Limb (tissue), 2 donors: ENCODE results near the gene FBXO11.
A peak's percentile ranks its signal among the peaks of the same experiment; 100 is the strongest.

Experiments used
- DNase-seq, 2 donors: peaks; one replicate each; pipeline ENCODE4 v3.0.0-alpha.2; 2016; ENCODE audit errors: extremely low spot score in 2 of 2

FBXO11 gene

DNA sequence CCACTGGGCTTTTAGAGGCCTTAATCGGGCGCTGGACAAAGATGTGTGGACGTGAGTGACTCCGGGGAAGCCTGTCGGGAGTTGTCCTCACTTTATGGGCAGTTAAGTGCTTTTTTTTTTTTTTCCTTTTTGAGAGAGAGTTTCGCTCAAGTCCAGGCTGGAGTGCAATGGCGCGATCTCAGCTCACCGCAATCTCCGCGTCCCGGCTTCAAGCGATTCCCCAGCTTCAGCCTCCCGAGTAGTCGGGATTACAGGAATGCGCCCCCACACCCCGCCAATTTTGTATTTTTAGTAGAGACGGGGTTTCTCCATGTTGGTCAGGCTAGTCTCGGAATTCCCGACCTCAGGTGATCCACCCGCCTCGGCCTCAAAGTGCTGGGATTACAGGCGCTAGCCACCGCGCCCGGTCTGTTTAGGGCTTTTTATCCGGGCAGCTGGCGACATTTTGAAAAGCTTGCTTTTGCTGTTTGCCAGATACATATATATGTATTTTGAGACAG, 121.9 kb downstream of the FBXO11 start:
- peak in 1 of 2 donors; percentile 55 for DNase-seq

DNA sequence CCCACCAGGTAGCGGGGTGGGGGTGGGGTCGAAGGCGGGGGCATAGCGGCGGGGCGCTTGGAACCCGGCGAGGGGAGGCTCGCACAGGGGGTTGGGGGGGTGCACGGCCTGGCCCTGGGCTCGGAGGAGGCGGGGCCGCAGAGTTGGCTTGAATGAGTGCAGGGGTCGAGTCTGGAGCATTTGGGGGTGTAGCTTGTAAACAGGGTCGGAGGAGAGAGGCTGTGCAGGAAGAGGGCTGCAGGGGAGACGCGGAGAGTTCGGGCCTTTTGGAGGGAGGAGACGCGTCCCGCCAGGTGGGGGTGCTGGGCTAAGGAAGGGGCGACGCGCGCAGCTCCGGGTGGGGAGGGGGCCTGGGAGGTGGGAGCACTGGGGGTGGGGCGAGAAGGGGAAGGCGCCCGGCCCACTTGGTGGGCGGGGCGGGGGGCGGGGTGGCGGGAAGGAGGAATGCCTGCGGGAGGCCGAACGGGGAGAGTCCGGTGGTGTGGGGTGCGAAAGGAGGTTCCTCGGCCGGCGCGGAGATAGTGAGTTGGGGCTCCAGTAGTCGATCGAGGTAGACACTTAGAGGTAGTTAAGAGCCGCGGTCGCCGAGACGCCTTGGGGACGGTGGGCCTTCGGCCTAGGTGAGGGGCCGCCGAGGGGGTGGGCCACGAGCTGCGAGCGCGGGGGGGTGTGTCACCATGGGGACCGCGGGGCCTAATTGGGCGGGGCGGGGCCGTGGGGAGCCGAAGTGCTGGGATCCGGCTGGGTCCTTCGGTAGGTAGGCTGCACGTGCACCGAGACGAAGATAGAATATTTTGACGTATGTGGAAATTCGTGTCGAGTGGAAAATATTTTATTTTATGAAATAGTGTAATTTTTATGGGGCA, 122.6 kb downstream of the FBXO11 start:
- peak; percentile 72 to 90 for DNase-seq

DNA sequence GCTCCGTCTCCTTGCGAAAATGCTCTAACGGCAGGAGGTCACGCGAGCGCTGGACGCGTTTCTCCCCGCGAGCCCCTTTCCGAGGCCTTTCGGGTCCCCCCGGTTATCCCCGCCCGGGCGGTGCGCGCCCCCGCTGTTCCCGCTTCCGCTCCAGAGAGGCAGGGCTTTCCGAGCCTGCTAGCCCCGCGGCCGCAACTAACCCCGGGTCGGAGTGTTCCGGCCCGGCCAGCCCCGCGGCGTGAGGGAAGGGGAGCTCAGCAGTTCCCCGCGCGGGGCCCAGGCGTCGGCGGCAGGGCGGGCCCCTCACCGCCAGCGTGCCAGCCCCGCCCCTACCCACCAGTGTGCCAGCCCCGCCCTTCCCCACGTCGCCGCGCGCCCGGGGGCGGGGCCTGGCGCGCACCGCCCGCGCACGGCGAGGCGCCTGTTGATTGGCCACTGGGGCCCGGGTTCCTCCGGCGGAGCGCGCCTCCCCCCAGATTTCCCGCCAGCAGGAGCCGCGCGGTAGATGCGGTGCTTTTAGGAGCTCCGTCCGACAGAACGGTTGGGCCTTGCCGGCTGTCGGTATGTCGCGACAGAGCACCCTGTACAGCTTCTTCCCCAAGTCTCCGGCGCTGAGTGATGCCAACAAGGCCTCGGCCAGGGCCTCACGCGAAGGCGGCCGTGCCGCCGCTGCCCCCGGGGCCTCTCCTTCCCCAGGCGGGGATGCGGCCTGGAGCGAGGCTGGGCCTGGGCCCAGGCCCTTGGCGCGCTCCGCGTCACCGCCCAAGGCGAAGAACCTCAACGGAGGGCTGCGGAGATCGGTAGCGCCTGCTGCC, 123.4 kb downstream of the FBXO11 start, which contains the start of gene MSH6:
Gene MSH6, plus strand, starts transcription at position 475 of the 815 bp plus-strand sequence. Its CDS starts 89 bp downstream, at position 564.
- DNase-seq = peak; percentile 91 to 95

DNA sequence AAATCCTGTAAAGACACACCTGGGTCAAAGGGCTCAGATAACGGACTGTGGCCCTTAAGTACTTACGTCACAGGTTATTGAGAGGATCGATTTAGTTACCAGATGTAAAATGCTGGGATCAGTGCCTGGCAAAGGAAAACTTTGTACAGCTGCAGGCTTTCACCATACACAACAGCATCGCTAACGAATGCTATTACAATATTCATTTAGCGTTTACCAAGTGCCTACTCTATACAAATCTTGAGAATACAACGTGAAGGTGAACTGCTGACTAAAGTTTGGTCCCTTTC, 124.0 kb downstream of the FBXO11 start:
- no peak for DNase-seq

DNA sequence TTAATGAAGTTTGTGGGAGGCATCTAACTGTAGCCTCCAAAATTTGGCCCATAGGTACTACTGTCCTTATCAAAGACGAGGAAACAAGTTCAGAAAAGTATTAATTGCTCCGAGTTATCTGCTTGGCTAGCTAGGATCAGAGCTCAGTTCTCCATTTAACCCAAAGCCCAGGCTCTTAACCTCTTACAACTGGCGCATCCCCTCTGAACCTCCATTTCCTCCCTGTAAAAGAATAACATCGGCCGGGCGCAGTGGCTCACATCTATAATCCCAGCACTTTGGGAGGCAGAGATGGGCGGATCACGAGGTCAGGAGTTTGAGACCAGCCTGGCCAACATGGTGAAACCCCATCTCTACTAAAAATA, 126.9 kb downstream of the FBXO11 start:
- no peak for DNase-seq

GRCh38 chr2:47778698-47779425, 127.4 kb downstream of the FBXO11 start:
- no peak for DNase-seq

DNA sequence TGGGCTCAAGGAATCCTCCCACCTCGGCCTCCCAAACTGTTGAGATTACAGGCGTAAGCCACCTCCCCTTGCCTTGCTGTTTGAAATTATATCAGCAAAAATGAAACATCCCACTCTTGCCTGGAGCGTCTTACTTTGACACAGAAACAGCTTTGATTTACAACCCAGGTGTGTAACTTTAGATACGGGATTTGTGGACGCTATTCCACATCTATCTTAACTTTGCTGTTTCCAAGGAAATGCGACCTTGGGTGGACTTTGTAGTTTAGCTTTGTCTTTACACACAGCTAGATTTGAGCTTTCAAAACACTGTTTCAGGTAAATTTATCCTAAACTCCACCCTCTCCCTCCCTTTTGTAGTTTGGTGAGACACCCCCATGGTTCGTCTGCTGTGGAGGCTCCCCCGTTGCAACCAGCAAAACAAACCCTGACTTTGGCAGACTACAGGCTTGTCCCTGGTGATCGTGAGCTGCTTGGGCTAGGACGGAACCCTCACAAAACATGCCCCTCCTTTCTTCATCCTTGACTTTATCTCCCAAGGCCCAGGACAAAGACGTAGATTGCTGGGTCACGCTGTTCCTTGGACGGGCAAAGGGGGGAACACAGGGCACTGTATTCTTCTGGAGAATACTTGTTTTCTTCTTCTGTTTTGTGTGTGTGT, 128.9 kb downstream of the FBXO11 start:
- DNase-seq = no peak

GRCh38 chr2:47774567-47774966, 131.7 kb downstream of the FBXO11 start:
- no peak for DNase-seq

GRCh38 chr2:47772343-47772742, 134.0 kb downstream of the FBXO11 start:
- DNase-seq = no peak

DNA sequence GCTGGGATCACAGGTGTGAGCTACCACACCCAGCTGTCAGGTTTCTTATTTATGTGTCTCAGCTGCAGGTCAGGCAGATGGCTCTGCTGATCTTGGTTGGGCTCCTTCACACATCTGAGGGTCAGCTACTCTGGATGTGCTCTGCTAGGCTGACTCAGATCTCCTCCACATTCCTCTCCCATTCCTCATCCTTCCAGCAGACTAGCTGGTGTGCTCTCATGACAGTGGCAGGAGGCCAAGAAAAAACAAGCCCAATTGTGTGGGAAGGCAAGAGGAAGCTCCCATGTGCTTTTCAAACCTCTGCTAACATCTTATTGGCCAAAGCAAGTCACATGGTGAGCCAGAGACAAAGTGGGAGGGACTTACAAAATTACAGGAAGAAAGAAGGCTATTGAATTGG, 135.1 kb downstream of the FBXO11 start:
- no peak for DNase-seq

GRCh38 chr2:47769318-47769717, 137.0 kb downstream of the FBXO11 start:
- no peak for DNase-seq

- peak; percentile 49 to 88 for DNase-seq
Measured at GRCh38 chr2:47767880-47768609, 138.3 kb downstream of the FBXO11 start.

DNA sequence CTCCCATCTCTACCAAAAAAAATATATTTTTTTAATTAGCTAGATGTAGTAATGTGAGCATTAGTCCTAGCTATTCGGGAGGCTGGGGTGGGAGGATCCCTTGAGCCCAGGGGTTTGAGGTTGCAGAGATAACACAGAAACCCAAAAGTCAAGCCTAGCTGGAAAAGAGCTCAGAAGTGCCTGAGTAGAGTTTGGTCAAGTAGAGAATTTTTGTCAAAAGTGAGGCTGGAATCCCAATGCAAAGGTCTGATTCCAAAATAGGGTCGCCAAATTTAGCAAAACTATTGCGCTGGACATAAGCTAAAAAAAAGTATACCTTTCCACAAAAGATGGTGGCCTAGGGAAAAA, 138.8 kb downstream of the FBXO11 start:
- no peak for DNase-seq

DNA sequence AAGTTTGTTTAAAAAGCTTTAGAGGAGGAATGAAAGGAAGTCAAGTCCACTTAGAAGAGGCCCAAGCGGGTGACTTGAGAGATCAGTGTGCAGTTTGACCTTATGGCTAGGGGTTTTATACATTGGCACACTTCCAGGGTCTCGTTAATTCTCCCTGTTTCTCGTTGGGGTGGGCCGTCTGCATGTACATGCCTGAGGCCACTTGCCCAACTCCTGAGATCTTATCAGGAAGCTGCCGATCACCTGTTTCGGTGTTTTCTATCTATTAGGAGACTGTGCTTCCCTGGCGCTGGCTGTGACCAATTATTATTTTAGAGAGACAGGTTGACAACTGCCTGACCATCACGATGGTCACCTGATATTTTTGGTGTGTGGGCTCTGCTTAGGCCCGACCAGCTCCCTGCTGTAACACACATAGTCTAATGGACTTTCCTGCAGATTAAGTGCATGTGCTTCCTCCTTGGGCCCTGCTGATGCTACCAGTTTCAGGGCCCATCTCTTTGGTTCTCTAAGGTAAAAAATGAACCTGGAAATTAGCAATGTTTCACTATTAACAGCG, 154.4 kb downstream of the FBXO11 start:
- no peak for DNase-seq

DNA sequence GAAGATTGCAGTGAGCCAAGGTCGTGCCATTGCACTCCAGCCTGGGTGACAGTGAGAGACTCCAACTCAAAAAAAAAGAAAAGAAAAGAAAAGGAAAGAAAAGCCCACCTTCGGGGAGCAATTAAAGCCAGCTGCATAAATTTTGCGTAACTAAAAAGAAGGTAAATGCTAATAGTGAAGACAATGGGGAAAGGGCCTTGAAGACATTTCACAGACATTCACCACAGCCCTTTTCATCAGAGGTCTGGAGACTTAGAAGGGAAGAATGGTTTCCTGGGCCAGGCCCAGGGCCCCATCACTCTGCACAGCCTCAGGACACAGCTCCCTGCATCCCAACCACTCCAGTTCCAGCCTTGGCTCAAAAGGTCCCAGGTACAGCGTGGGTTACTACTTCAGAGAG, 158.4 kb downstream of the FBXO11 start:
- no peak for DNase-seq

- DNase-seq = no peak
Measured at GRCh38 chr2:47744074-47744473, 162.2 kb downstream of the FBXO11 start.

DNA sequence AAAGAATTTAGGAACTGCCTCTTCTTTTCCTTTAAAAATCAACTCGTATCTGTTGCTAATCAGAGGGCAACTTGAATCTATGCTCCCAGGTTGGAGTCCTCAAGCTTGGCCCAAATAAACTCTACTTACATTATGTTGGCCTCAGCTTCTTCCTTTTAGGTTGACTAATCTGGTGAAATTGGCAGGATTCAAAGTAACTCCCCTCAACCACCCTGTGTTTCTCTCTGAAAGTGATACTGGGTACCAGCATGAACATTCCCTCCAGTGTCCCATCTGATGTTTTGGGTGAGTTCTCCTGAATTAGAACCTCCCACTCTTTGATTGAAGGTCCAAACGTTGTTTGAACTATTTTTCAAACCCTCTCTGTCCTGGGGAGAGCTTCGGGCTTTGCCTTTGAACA, 164.7 kb downstream of the FBXO11 start:
- DNase-seq = no peak

DNA sequence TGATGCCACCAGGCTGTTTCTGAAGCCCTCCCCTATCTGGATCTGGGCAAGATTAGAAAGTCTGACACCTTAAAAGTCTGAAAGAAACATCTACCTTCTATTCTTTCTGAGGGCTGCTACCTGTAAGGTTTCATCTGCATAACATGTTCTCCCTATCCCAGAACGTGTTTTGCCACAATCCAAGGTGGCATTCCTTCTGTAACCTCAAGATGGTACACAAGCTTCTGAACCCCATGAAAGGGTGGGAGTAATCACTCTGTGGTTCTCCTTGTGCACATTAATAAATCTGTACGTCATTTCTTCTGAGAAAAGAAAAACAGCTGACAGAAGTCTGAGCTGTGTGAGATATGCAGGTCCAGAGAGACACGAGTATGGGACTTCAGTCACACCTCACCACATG, 165.2 kb downstream of the FBXO11 start:
- DNase-seq = no peak
